GM10847 (cell line): ENCODE data around the gene SH2B3.

Experiments used
- POLR2A ChIP-seq: IDR thresholded peaks from 2 replicates; pipeline ENCODE4 v1.6.1; 2011; ENCODE audit not compliant: insufficient read length; ENCODE audit errors: extremely low read depth

The SH2B3 gene

GRCh38 chr12:111413442-111414086 is 7.8 kb downstream of the SH2B3 start:
- TF ChIP-seq POLR2A = no peak

- no peak for TF ChIP-seq POLR2A
Observed at GRCh38 chr12:111414711-111415252, 9.1 kb downstream of the SH2B3 start.

GRCh38 chr12:111417290-111417689 is 11.6 kb downstream of the SH2B3 start:
- no peak for TF ChIP-seq POLR2A

- no peak for TF ChIP-seq POLR2A
Observed at GRCh38 chr12:111417784-111418593, 12.3 kb downstream of the SH2B3 start.

- TF ChIP-seq POLR2A = no peak
Observed at GRCh38 chr12:111418594-111418880, 12.8 kb downstream of the SH2B3 start.

- no peak for TF ChIP-seq POLR2A
Observed at GRCh38 chr12:111419784-111420183, 14.1 kb downstream of the SH2B3 start.

- TF ChIP-seq POLR2A = no peak
Observed at GRCh38 chr12:111420494-111420893, 14.8 kb downstream of the SH2B3 start.

GRCh38 chr12:111424189-111424792 is 18.6 kb downstream of the SH2B3 start:
- no peak for TF ChIP-seq POLR2A

- TF ChIP-seq POLR2A = no peak
Observed at GRCh38 chr12:111424793-111425251, 19.1 kb downstream of the SH2B3 start.

- TF ChIP-seq POLR2A = no peak
Observed at GRCh38 chr12:111425655-111426054, 19.9 kb downstream of the SH2B3 start.

- no peak for TF ChIP-seq POLR2A
Observed at GRCh38 chr12:111426344-111427185, 20.8 kb downstream of the SH2B3 start.

GRCh38 chr12:111427417-111428074 is 21.8 kb downstream of the SH2B3 start:
- no peak for TF ChIP-seq POLR2A

- no peak for TF ChIP-seq POLR2A
Observed at GRCh38 chr12:111428081-111428727, 22.5 kb downstream of the SH2B3 start.

GRCh38 chr12:111428728-111429175 is 23.0 kb downstream of the SH2B3 start:
- no peak for TF ChIP-seq POLR2A
